RKO (cell line): ENCODE data around the gene RNASE13.

Source experiments
- DNase-seq: peaks from one replicate; pipeline ENCODE4 v3.0.0-alpha.2; 2016; ENCODE audit warnings: low spot score

RNASE13 gene, protein sequence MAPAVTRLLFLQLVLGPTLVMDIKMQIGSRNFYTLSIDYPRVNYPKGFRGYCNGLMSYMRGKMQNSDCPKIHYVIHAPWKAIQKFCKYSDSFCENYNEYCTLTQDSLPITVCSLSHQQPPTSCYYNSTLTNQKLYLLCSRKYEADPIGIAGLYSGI

DNA sequence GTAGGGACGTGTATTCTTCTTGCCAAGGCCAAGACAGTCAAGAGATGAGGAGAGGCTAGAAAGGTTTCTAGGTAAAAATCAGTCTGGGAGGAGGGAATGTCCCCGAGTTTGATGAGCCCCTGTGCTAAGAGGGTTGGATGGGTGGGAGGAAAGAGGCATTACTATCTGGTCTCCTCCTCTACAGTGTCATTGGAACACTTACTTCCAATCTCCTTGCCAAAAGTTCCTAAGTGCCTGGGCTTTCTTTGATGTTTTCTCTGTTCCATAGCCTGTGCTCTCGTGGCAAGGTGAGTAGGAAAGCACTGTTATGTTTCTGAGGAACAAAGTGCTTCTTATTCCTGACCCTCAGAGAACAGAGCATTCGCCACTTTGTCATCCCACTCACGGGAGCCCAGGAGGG is at the start of gene RNASE13:
Gene RNASE13 (minus strand): TSS at position 101 of the 400 bp plus-strand sequence. CDS start 519 bp downstream, outside the sequence.
- DNase-seq, result no peak

GRCh38 chr14:21084396-21084795 is 49.8 kb upstream of the RNASE13 start:
- DNase-seq, result no peak

DNA sequence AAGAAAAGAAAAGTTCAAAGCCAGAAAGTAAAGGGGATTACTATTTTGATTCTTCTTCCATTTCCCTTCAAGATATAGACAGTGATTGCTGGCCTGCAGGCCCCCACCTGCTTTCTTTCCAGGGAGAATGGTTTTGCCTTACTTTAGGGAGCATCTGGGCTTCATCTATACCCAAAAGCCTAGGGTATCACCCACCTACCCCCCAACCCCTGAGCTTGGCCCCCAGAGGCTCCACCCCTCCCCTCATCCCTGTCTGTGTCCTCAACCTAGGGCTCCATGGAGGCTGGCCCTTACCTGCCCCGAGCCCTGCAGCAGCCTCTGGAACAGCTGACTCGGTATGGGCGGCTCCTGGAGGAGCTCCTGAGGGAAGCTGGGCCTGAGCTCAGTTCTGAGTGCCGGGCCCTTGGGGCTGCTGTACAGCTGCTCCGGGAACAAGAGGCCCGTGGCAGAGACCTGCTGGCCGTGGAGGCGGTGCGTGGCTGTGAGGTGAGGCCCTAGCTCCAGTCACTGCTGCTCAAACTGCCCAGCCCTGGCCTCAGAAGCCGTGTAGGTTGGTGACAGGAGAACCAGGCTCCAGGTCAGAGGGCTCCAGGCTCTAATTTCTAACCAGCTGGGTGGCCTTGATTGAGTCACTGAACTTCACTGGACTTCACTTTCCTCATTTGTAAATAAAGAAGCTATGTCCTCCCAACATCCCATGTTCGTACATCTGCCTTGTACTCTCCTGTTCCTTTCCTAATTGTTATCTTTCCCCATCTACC is 49.1 kb upstream of the RNASE13 start:
- DNase-seq, result no peak

- no peak for DNase-seq
Observed at GRCh38 chr14:21081521-21082142, 47.0 kb upstream of the RNASE13 start.

- DNase-seq, result no peak
Observed at GRCh38 chr14:21078726-21079125, 44.1 kb upstream of the RNASE13 start.

DNA sequence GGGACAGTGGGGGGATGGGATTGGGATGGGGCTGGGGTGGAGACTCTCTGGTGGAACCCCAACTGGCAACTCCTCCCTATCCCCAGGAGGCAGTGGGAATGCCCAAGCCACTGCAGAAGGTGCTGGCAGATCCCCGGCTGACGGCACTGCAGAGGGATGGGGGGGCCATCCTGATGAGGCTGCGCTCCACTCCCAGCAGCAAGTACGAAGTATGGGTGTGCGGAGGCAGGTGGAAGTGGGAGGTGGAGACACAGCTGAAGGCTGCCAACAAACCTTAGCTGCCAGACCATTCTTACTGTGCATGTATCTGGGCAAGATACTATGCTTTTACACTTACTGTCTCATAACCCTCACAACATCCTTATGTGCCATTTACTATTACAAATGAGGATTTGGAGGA is 43.7 kb upstream of the RNASE13 start:
- DNase-seq, result no peak

DNA sequence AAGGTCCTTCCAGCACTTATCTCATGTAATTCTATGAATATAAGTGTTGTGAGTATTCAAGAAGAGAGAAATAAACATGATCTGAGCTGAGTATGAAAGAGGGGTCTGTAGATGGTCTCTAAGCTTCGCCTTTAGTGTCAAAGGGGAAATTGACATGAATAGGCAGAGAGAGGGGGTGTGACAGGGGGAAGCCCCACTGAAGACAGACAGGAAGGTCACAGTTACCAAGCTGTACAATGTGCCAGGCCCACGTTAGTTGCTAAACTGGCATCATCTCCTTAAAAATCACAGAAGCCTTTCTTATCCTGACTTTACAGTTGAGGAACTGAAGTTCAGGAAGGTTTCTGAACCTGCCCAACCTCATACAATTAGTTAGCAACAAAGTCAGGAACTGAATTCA is 43.1 kb upstream of the RNASE13 start:
- DNase-seq, result no peak

DNA sequence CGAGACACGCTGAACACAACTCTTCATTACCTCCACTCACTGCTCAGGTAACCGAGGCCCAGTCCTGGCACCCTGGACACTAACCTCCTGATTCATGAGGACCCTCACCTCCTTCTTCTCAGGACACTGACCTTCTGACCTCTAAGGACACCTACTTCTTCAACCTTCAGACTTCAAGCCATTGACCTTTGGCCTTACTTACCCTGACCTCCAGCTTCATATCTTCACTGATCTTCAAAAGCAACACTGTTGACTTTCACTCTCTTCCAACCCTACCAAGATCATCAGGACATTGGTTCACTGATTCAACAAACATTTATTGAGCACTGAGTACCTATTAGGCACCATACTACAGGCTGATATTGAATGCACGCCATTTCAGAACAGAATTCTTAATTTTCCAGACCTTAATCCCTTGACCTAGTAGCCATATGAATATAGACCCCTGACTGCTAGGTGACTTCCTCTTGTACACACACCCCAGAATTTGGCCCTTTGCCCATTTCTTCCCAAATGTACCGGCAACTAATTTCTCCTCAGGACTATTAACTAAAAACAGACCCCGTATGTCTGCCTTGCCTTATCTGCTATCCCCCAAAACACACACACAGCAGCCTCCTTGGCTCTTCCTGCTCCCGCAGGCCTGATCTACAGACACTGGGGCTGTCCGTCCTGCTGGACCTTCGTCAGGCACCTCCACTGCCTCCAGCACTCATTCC is 41.3 kb upstream of the RNASE13 start:
- no peak for DNase-seq

GRCh38 chr14:21074398-21075272 is 40.0 kb upstream of the RNASE13 start:
- DNase-seq, result no peak

DNA sequence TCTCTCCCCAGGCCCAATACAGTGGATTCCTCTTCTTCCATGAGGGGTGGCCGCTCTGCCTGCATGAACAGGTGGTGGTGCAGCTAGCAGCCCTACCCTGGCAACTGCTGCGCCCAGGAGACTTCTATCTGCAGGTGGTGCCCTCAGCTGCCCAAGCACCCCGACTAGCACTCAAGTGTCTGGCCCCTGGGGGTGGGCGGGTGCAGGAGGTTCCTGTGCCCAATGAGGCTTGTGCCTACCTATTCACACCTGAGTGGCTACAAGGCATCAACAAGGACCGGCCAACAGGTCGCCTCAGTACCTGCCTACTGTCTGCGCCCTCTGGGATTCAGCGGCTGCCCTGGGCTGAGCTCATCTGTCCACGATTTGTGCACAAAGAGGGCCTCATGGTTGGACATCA is 39.3 kb upstream of the RNASE13 start:
- no peak for DNase-seq

DNA sequence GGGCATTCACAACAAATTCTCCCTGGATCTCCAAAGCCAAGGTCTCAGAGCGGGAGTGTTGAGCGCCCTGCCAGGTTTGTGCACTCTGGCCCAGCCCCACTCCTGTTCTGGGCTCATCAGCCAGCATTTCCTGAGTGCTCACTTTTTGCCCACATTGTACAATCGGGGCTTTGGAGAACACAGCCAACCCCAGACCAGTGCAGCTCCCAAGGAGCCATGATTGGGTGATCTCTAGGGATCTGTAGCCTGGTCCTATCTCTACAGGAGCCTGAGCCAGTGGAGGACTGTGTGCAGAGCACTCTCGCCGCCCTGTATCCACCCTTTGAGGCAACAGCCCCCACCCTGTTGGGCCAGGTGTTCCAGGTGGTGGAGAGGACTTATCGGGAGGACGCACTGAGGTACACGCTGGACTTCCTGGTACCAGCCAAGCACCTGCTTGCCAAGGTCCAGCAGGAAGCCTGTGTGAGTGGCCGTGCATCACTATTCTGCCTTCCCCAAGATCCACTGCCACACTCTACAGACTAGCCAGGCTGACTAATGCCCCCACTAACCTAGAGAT is 38.3 kb upstream of the RNASE13 start:
- DNase-seq, result no peak

DNA sequence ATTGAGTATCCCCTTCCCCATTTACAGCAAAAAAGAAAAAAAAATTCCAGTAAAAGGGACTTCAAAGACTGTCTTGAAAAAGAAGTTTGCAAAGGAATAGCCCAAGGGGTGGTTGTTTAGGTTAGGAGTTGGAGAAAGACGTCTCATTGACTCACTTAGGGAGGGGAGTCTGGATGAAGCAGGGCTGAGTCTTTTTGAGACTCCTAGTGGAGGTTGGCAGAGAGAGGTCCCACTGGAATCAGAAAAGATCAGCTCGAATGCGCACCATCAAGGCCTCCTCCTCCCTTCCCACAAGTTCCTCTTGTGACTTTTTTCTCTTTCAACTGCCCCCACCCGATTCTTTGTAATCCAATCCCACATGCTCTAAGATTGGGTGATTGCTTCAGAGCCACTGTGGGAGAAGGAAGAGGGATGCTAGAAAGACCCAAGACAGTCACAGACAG is 37.4 kb upstream of the RNASE13 start:
- peak; percentile 61 for DNase-seq

GRCh38 chr14:21071225-21072030 is 36.8 kb upstream of the RNASE13 start:
- peak; percentile 87 for DNase-seq

DNA sequence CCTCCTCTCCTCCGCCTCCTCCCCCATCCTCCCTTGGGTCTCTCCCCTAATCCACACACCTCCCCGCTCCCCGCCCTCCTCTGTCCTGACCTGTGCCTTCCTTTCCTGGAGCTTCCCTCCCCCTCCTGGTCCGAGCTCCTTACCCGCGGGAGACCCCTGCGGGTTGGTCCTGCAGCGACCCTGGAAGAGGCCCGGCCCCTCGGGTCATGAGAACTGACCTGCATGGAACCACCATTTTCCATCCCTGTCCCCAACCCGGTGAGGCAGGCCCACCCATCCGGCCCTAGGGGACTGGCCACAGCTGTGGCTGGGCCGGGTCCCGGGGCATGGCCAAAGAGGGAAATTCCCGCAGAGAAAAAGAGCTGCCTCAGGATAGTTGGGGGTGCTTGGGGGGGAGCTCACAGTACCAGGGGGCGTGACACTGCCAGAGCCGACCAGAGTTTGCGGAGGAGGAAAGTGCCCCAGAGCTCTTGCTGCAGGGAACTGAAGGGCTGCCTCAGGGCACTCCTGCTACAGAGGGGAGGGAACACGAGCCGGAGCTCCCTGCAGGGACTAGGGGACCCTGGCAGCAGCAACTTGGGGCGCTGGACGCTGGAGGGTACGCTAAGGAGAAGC is 36.1 kb upstream of the RNASE13 start:
- DNase-seq, result peak; percentile 61

- DNase-seq, result peak; percentile 47
Observed at GRCh38 chr14:21070083-21070609, 35.5 kb upstream of the RNASE13 start, which contains the start of gene ARHGEF40. Gene ARHGEF40 (plus strand): TSS chr14:21070304. CDS start chr14:21070397, 93 bp downstream.

- peak; percentile 9 for DNase-seq
Observed at GRCh38 chr14:21069388-21070082, 34.9 kb upstream of the RNASE13 start.

DNA sequence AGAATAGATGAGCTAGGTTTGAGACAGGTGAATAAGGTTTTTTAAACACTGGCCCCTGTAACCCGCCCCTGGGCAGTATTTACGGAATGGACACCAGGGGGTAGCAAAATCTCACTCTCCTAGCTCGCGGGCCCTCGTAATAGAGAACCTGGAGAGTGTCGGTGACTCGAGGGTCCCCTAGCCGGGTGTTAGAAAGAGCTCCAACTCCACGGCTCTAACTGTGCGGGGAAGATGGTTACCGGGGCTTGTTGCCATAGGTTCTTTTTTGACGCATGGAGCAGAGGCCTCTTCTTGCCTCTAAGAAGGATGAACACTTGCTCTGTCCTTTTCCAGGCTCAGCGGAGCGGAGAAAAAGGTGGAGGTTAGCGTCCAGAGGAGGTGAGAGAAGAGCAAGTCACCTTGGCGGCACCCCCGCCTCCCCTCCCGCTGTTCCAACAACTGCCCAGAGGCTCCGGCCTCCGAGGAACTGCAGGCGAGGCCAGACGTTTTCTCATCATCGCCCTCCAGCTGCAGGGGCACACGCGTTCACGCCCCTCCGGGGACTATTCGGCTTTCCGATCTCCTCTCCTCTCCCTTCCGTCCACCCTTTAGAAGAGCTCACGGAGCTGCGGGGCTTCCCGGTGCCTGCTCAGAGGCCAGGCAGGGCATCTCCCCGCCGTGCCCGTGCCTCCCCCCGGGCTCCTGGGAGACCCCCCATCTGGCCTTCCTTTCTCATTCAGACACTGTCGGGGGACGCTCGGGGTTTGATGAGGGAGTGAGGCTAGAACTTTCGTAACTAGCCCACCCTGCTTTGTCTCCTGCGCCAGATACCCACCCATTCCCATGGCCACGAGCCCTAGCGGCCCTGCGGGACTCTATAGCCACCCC is 34.1 kb upstream of the RNASE13 start:
- DNase-seq, result peak; percentile 58
